H9 (cell line): ENCODE measurements around the gene ZNF764. TPM values are rescaled to one million over a fixed set of nuclear protein-coding genes. Genes with fewer than 3 reads are reported as not detected.

ENCODE experiments used
- DNase-seq: peaks from one replicate; pipeline ENCODE4 v3.0.0-alpha.2; 2017
- H2AFZ ChIP-seq: one replicate; pipeline ENCODE4 v1.6.1; 2013; ENCODE audit warnings: mild to moderate bottlenecking, low read length, control low read depth, moderate library complexity
- H2AK5ac ChIP-seq: 2 replicates; pipeline ENCODE4 v1.6.1; 2013; ENCODE audit warnings: low read length, control low read depth, mixed read lengths; ENCODE audit not compliant: insufficient read length
- H2BK120ac ChIP-seq: one replicate; pipeline ENCODE4 v1.6.1; 2013; ENCODE audit warnings: low read depth, mild to moderate bottlenecking, low read length, control low read depth, inconsistent platforms; ENCODE audit not compliant: poor library complexity, severe bottlenecking
- H2BK12ac ChIP-seq: 2 replicates; pipeline ENCODE4 v1.6.1; 2013; ENCODE audit warnings: low read length, control low read depth, mixed read lengths, low read depth; ENCODE audit not compliant: insufficient read length
- H2BK15ac ChIP-seq: 2 replicates; pipeline ENCODE4 v1.6.1; 2013; ENCODE audit warnings: low read depth, low read length, control low read depth
- H2BK20ac ChIP-seq: one replicate; pipeline ENCODE4 v1.6.1; 2013; ENCODE audit warnings: low read depth, mild to moderate bottlenecking, low read length, control low read depth, inconsistent platforms; ENCODE audit not compliant: poor library complexity, severe bottlenecking
- H2BK5ac ChIP-seq: 2 replicates; pipeline ENCODE4 v1.6.1; 2013; ENCODE audit warnings: low read length, control low read depth, mixed read lengths; ENCODE audit not compliant: insufficient read length
- H3K14ac ChIP-seq: 2 replicates; pipeline ENCODE4 v1.6.1; 2013; ENCODE audit warnings: low read length, control low read depth; ENCODE audit not compliant: insufficient read depth
- H3K18ac ChIP-seq: 2 replicates; pipeline ENCODE4 v1.6.1; 2013; ENCODE audit warnings: low read depth, mild to moderate bottlenecking, mixed read lengths, low read length, control low read depth; ENCODE audit not compliant: insufficient read length
- H3K23ac ChIP-seq: 2 replicates; pipeline ENCODE4 v1.6.1; 2013; ENCODE audit warnings: low read length, control low read depth, mixed read lengths, low read depth; ENCODE audit not compliant: insufficient read length
- H3K23me2 ChIP-seq: 2 replicates; pipeline ENCODE4 v1.6.1; 2013; ENCODE audit warnings: low read depth, mild to moderate bottlenecking, mixed read lengths, low read length, control low read depth; ENCODE audit not compliant: insufficient read length, poor library complexity, severe bottlenecking
- H3K27ac ChIP-seq: 2 replicates; pipeline ENCODE4 v1.5.1; 2013; ENCODE audit warnings: low read length, control low read depth, mixed read lengths, low read depth; ENCODE audit not compliant: insufficient read length
- H3K27me3 ChIP-seq: 2 replicates; pipeline ENCODE4 v1.6.1; 2013; ENCODE audit warnings: low read length, control low read depth, inconsistent platforms; ENCODE audit not compliant: insufficient read depth
- H3K4ac ChIP-seq: 2 replicates; pipeline ENCODE4 v1.6.1; 2013; ENCODE audit warnings: low read depth, mild to moderate bottlenecking, control low read depth, inconsistent platforms, low read length, moderate library complexity
- H3K4me1 ChIP-seq: 2 replicates; pipeline ENCODE4 v1.6.1; 2013; ENCODE audit warnings: low read length, control low read depth, inconsistent platforms; ENCODE audit not compliant: insufficient read depth
- H3K4me2 ChIP-seq: 2 replicates; pipeline ENCODE4 v1.6.1; 2013; ENCODE audit warnings: low read length, control low read depth, mixed read lengths; ENCODE audit not compliant: insufficient read length, insufficient read depth
- H3K56ac ChIP-seq: 2 replicates; pipeline ENCODE4 v1.6.1; 2013; ENCODE audit warnings: low read depth, mild to moderate bottlenecking, mixed read lengths, low read length, control low read depth; ENCODE audit not compliant: insufficient read length
- H3K79me1 ChIP-seq: 2 replicates; pipeline ENCODE4 v1.6.1; 2013; ENCODE audit warnings: low read depth, mild to moderate bottlenecking, moderate library complexity, low read length, control low read depth, inconsistent platforms; ENCODE audit not compliant: insufficient read depth, poor library complexity, severe bottlenecking
- H3K79me2 ChIP-seq: 2 replicates; pipeline ENCODE4 v1.6.1; 2013; ENCODE audit warnings: low read length, control low read depth, inconsistent platforms; ENCODE audit not compliant: insufficient read depth
- H3K9ac ChIP-seq: 2 replicates; pipeline ENCODE4 v1.6.1; 2013; ENCODE audit warnings: low read length, control low read depth, mixed read lengths; ENCODE audit not compliant: insufficient read length; ENCODE audit errors: extremely low read depth
- H3K9me3 ChIP-seq: one replicate; pipeline ENCODE4 v1.6.1; 2013; ENCODE audit warnings: low read depth, low read length, inconsistent platforms; ENCODE audit not compliant: control insufficient read depth
- H3T11ph ChIP-seq: one replicate; pipeline ENCODE4 v1.6.1; 2013; ENCODE audit warnings: mild to moderate bottlenecking, low read length, control low read depth, inconsistent platforms
- H4K20me1 ChIP-seq: one replicate; pipeline ENCODE4 v1.6.1; 2013; ENCODE audit not compliant: control insufficient read depth, insufficient read length, insufficient read depth
- H4K5ac ChIP-seq: 2 replicates; pipeline ENCODE4 v1.6.1; 2013; ENCODE audit warnings: low read depth, mild to moderate bottlenecking, mixed read lengths, low read length, control low read depth; ENCODE audit not compliant: insufficient read length
- H4K8ac ChIP-seq: replicated peaks from 2 replicates; pipeline ENCODE4 v1.6.1; 2013; ENCODE audit warnings: low read length, control low read depth, mixed read lengths, low read depth; ENCODE audit not compliant: insufficient read length
- H4K91ac ChIP-seq: 2 replicates; pipeline ENCODE4 v1.6.1; 2013; ENCODE audit warnings: low read depth, mild to moderate bottlenecking, moderate library complexity, mixed read lengths, low read length, control low read depth; ENCODE audit not compliant: insufficient read length
- H3K27ac Mint-ChIP-seq, 3 experiments: 2 replicates in 2 of 3; 3 replicates in 1 of 3; pipeline ENCODE4 v1.8.0; 2020 to 2021; ENCODE audit warnings: mixed read lengths in 3 of 3, mild to moderate bottlenecking in 1 of 3, moderate library complexity in 1 of 3
- H3K27me3 Mint-ChIP-seq: 2 replicates; pipeline ENCODE4 v1.8.0; 2021; ENCODE audit warnings: low read depth, mild to moderate bottlenecking, moderate library complexity, mixed read lengths
- H3K36me3 Mint-ChIP-seq, 3 experiments: 2 replicates in 2 of 3; 3 replicates in 1 of 3; pipeline ENCODE4 v1.8.0; 2020 to 2021; ENCODE audit warnings: low read depth in 3 of 3, mixed read lengths in 3 of 3; ENCODE audit not compliant: insufficient read depth in 1 of 3
- H3K4me1 Mint-ChIP-seq, 2 experiments: 2 replicates each; pipeline ENCODE4 v1.8.0; 2020; ENCODE audit warnings: mixed read lengths in 2 of 2
- H3K4me3 Mint-ChIP-seq, 2 experiments: 2 replicates in 1 of 2; 3 replicates in 1 of 2; pipeline ENCODE4 v1.8.0; 2020 to 2021; ENCODE audit warnings: mild to moderate bottlenecking in 2 of 2, mixed read lengths in 2 of 2, moderate library complexity in 1 of 2
- H3K9me3 Mint-ChIP-seq, 2 experiments: 2 replicates in 1 of 2; 3 replicates in 1 of 2; pipeline ENCODE4 v1.8.0; 2020; ENCODE audit warnings: mild to moderate bottlenecking in 2 of 2, mixed read lengths in 2 of 2, moderate library complexity in 1 of 2
- WGBS: extraction: QIAGEN DNeasy Blood & Tissue Kit; methylation state at CpG from one replicate; pipeline ENCODE4 v1.1.7; 2013; ENCODE audit warnings: missing lambda C conversion rate, low lambda C conversion rate, mixed read lengths; ENCODE audit not compliant: insufficient read length; ENCODE audit errors: extremely low coverage; 5-methylcytosine and 5-hydroxymethylcytosine counted together
- total RNA-seq: library from RNA; stranded (reverse); gene quantifications from 2 replicates; pipeline ENCODE4 v1.2.1, GENCODE V29; 2021
- TF ChIP-seq, protein P1 (sequence below): fragments of 200-600 bp; sonication (generic); conservative IDR thresholded peaks from 3 replicates; pipeline ENCODE4 v1.8.0; 2021; ENCODE audit warnings: antibody characterized with exemption, mild to moderate bottlenecking

Gene ZNF764
- total RNA-seq, 1 experiment from 2014 or later: 11.4 TPM

DNA sequence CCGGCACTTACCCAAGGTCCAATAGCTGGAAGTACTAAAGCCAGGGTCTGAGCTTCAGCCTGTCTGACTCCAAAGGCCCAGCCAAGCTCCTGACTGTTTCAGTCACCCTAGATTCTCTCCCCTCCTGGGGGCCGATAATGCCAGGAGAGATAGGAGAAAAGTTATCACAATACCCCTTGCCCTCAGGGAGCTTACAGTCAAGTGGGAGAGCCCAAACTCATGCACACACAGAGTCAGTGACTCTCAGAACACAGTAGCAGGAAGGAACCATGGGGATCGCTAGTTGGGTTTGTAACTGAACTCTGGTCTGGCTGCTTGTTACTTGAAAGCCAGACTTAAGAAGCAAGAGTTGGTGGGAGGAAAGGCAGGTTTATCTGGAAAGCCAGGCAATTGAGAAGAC lies 46.7 kb downstream of the ZNF764 start:
- Histone ChIP-seq H3K27me3 (no peaks in the 10 kb centered on the region), H3K4me2 (no peak overlapping the region), H3K18ac (no peak overlapping the region), H2BK12ac (no peak overlapping the region), H3K23me2 (no peaks in the 10 kb centered on the region), H3K79me1 (no peaks in the 10 kb centered on the region), H3K4me1 (no peaks in the 10 kb centered on the region), H3K4ac (no peak overlapping the region), H4K91ac (no peak overlapping the region), H3K79me2 (no peaks in the 10 kb centered on the region), H3K23ac (no peak overlapping the region), H2BK5ac (no peak overlapping the region), H2BK15ac (no peak overlapping the region), H2BK120ac (no peak overlapping the region), H2BK20ac (no peak overlapping the region), H3T11ph (no peak overlapping the region), H2AFZ (no peak overlapping the region), H4K20me1 (no peaks in the 10 kb centered on the region), H2AK5ac (no peak overlapping the region), H3K56ac (no peak overlapping the region), H4K8ac (no peak overlapping the region), H3K9me3 (no peaks in the 10 kb centered on the region), H3K27ac (no peak overlapping the region), H3K14ac (no peak overlapping the region), H4K5ac (no peak overlapping the region), H3K9ac (no peak overlapping the region)
- Mint-ChIP-seq H3K27me3 (peaks cover 12% of the 10 kb centered on the region), H3K9me3 (no peaks in the 10 kb centered on the region), H3K4me3 (no peak overlapping the region; a peak in 1 of 5 replicates), H3K36me3 (no peaks in the 10 kb centered on the region), H3K4me1 (no peaks in the 10 kb centered on the region), H3K27ac (no peak overlapping the region)
- TF ChIP-seq, protein P1, sequence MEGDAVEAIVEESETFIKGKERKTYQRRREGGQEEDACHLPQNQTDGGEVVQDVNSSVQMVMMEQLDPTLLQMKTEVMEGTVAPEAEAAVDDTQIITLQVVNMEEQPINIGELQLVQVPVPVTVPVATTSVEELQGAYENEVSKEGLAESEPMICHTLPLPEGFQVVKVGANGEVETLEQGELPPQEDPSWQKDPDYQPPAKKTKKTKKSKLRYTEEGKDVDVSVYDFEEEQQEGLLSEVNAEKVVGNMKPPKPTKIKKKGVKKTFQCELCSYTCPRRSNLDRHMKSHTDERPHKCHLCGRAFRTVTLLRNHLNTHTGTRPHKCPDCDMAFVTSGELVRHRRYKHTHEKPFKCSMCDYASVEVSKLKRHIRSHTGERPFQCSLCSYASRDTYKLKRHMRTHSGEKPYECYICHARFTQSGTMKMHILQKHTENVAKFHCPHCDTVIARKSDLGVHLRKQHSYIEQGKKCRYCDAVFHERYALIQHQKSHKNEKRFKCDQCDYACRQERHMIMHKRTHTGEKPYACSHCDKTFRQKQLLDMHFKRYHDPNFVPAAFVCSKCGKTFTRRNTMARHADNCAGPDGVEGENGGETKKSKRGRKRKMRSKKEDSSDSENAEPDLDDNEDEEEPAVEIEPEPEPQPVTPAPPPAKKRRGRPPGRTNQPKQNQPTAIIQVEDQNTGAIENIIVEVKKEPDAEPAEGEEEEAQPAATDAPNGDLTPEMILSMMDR: no peak
- no CpG with 5 or more reads among the region's 3 CpGs for WGBS
- DNase-seq: no peak
